Subcutaneous abdominal adipose tissue (tissue), 5 donors: ENCODE results near the gene PDE6G.
"Not testable (repeated sequence)": the region's sequence is repeated elsewhere in the genome, so short reads cannot be mapped to it uniquely, and the experiment has no call there.

Experiments
- H3K27ac ChIP-seq: one replicate; pipeline ENCODE4 v1.7.0; 2013; ENCODE audit warnings: low read depth, mild to moderate bottlenecking, inconsistent platforms, low read length, moderate library complexity
- H3K27me3 ChIP-seq, 5 donors: one replicate each; pipeline ENCODE4 v1.7.0; 2013; ENCODE audit warnings: low read length in 5 of 5, inconsistent platforms in 1 of 5; ENCODE audit not compliant: control insufficient read depth in 5 of 5, insufficient read depth in 4 of 5
- H3K36me3 ChIP-seq, 5 donors: one replicate each; pipeline ENCODE4 v1.7.0; 2013; ENCODE audit warnings: low read length in 5 of 5; ENCODE audit not compliant: control insufficient read depth in 5 of 5, insufficient read depth in 5 of 5
- H3K4me1 ChIP-seq, 5 donors: one replicate each; pipeline ENCODE4 v1.7.0; 2013; ENCODE audit warnings: low read length in 5 of 5, mild to moderate bottlenecking in 3 of 5, moderate library complexity in 1 of 5; ENCODE audit not compliant: control insufficient read depth in 5 of 5, insufficient read depth in 5 of 5
- H3K4me3 ChIP-seq, 5 donors: one replicate each; pipeline ENCODE4 v1.7.0; 2013; ENCODE audit warnings: low read length in 5 of 5, low read depth in 1 of 5
- H3K9ac ChIP-seq, 5 donors: one replicate each; pipeline ENCODE4 v1.7.0; 2013; ENCODE audit warnings: low read length in 5 of 5, mild to moderate bottlenecking in 4 of 5, moderate library complexity in 3 of 5
- H3K9me3 ChIP-seq, 5 donors: one replicate each; pipeline ENCODE4 v1.7.0; 2013; ENCODE audit warnings: low read length in 5 of 5; ENCODE audit not compliant: control insufficient read depth in 5 of 5
- donor health status: healthy.
- donor health status: healthy.
- donor health status: healthy.
- donor health status: healthy.
- donor health status: healthy.

The PDE6G gene

DNA sequence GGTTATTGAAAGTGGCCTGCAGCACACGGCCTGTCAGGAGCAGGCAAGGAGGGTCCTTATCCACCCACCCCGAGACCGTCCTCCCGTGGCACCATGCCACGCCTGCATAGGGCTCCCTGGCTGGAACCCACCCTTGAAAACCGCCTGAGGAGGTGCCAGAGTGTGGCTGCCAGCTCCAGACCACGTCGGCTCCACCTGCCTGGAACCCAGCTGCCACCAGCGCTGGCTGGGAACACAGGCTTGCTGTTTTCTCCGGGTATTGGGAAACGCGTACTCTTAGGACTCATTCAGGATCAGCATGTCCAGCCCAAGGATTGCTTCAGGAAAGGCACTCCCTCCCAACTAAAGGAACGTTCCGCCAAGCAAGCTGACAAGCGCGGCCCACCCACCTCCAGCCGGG, 20.6 kb upstream of the PDE6G start:
- H3K9me3 ChIP-seq, result no peaks in the 10 kb centered on the region
- no peak overlapping the region for H3K27ac ChIP-seq
- peaks cover 0 to 42% (median 24%) of the 10 kb centered on the region in 5 donors for H3K36me3 ChIP-seq
- H3K9ac ChIP-seq, result peak overlapping the region in 1 of 5 donors; percentile 20
- no peaks in the 10 kb centered on the region for H3K27me3 ChIP-seq
- no peak overlapping the region for H3K4me3 ChIP-seq
- peaks cover 0 to 14% (median 8%) of the 10 kb centered on the region in 5 donors for H3K4me1 ChIP-seq

DNA sequence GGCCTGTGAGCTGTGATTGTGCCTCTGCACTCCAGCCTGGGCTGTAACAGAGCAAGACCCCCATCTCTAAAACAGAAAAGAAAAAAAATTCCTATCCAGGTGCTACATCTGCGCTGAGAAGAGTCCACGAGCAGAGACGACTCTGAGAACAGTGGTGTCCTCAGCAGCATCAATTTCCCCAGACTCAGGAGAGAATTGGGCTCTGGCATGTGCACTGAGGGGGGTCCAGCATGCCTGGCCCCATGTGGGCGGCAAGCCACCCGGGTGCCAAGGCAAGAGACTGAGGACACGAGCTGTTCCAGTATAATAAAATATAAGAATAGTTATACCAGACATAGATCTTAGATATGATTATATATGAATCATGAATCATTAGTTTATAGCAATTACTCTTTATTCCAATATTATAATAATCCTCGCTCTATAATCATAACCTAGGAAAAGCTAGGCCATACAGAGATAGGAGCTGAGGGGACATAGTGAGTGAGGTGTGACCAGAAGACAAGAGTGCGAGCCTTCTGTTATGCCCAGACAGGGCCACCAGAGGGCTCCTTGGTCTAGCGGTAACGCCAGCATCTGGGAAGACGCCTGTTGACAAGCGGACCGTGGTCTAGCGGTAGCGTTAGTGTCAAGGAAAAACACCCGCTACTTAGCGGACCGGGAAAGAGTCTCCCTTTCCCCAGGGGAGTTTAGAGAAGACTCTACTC, 19.3 kb upstream of the PDE6G start:
- H3K9ac ChIP-seq, H3K27me3 ChIP-seq, H3K4me1 ChIP-seq, H3K27ac ChIP-seq, H3K4me3 ChIP-seq, H3K9me3 ChIP-seq: not testable (repeated sequence)
- peaks cover 0 to 45% (median 34%) of the 10 kb centered on the region in 5 donors for H3K36me3 ChIP-seq

DNA sequence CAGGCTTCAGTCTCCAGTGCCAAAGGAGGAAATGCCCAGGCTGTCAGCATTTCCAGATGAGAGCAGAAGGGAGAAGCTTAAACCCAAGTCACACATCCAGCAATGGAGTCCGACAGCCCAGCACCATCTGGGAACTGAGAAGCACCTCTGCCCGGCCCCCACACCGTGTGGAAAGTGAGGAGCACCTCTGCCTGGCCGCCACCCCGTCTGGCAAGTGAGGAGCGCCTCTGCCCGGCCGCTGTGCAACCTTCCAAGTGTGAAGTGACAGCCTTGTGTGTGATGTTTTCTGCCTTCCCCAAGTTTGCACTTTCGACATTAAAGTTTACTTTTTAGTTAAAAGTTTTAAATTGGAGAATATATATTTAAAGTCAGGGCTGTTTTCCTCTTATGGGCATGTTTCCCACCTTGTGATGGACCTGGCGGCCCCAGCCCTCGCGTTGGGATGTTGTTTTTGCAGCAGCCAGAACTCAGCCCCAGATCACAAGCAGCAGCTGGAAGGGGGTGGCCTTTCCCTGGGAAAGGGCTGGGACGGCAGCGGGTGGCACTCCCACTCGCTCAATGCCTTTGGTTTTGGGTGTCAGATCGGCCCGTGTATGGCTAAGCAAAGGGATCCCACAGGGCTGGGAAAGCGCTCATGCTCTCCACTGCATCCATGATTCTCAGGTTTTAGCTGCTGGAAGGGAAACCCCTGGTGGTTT, 17.4 kb upstream of the PDE6G start:
- H3K4me3 ChIP-seq, result no peak overlapping the region
- H3K9me3 ChIP-seq, result no peaks in the 10 kb centered on the region
- H3K4me1 ChIP-seq, result peaks cover 0 to 10% (median 8%) of the 10 kb centered on the region in 5 donors
- H3K27ac ChIP-seq, result no peak overlapping the region
- no peaks in the 10 kb centered on the region for H3K27me3 ChIP-seq
- no peak overlapping the region for H3K9ac ChIP-seq
- peaks cover 0 to 57% (median 46%) of the 10 kb centered on the region in 5 donors for H3K36me3 ChIP-seq

DNA sequence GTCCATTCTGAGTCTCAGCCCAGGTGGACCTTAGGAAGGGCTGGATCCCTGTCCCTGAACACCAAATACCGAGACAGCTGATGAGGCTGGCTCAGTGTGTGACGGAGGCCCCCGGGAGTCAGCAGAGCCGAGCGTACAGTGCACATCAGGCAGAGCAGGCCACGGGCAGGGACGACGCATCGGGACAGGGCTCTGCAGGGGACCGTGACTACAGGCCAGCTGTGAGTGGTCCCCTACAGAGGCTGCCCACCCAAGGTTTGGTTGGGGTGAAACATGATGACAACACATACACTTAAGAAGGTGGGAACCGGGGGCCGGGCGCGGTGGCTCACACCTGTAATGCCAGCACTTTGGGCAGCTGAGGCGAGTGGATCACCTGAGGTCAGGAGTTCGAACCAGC, 16.6 kb upstream of the PDE6G start:
- H3K27me3 ChIP-seq, result no peaks in the 10 kb centered on the region
- no peak overlapping the region for H3K27ac ChIP-seq
- H3K4me3 ChIP-seq, result no peak overlapping the region
- H3K9me3 ChIP-seq, result no peaks in the 10 kb centered on the region
- H3K36me3 ChIP-seq, result peaks cover 0 to 60% (median 46%) of the 10 kb centered on the region in 5 donors
- H3K4me1 ChIP-seq, result peaks cover 0 to 14% (median 8%) of the 10 kb centered on the region in 5 donors
- no peak overlapping the region for H3K9ac ChIP-seq

DNA sequence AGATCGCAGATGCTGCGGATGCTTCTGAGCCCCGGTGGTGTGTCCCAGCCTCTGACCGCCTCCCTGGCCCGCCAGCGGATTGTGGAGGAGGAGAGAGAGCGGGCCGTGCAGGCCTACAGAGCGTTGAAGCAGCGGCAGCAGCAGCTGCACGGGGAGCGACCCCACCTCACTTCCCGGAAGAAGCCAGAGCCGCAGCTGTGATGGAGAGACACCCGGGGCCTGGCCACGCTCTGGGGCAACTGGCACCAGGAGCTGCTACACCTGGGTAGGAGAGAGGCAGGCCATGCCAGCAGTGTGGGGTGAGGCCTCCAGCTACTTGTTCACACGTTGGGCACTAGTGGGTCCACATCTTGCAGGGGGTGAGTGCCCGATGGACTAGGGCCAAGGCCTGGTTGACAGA, 16.2 kb upstream of the PDE6G start:
- no peaks in the 10 kb centered on the region for H3K9me3 ChIP-seq
- H3K9ac ChIP-seq, result no peak overlapping the region
- peaks cover 0 to 19% (median 12%) of the 10 kb centered on the region in 5 donors for H3K4me1 ChIP-seq
- H3K27ac ChIP-seq, result no peak overlapping the region
- H3K27me3 ChIP-seq, result no peaks in the 10 kb centered on the region
- H3K36me3 ChIP-seq, result peaks cover 0 to 60% (median 46%) of the 10 kb centered on the region in 5 donors
- no peak overlapping the region for H3K4me3 ChIP-seq

DNA sequence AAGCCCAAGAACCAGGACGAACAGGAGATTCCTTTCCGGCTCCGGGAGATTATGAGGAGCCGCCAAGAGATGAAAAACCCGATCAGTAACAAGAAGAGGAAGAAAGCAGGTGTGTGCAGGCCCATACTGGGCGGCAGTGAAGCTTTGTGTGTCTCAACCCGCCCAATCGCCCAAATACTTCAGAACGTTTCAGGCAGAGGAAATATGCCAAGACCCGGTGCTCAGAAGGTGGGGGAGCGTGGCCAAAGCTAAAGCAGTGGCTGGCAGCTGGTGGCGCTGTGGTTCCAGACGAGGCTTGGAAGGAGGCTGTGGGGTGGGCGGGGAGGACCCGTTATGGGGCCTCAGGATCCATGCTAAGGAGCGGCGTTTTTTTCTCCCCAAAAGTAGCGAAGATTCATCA, 11.4 kb upstream of the PDE6G start:
- Histone ChIP-seq H3K27me3 (no peaks in the 10 kb centered on the region), H3K36me3 (peaks cover 0 to 46% (median 33%) of the 10 kb centered on the region in 5 donors), H3K9me3 (no peaks in the 10 kb centered on the region), H3K4me3 (peak overlapping the region in 1 of 5 donors; percentile 1), H3K9ac (peak overlapping the region in 2 of 5 donors; percentile 11 to 25), H3K4me1 (peaks cover 3 to 39% (median 33%) of the 10 kb centered on the region in 5 donors), H3K27ac (no peak overlapping the region)

DNA sequence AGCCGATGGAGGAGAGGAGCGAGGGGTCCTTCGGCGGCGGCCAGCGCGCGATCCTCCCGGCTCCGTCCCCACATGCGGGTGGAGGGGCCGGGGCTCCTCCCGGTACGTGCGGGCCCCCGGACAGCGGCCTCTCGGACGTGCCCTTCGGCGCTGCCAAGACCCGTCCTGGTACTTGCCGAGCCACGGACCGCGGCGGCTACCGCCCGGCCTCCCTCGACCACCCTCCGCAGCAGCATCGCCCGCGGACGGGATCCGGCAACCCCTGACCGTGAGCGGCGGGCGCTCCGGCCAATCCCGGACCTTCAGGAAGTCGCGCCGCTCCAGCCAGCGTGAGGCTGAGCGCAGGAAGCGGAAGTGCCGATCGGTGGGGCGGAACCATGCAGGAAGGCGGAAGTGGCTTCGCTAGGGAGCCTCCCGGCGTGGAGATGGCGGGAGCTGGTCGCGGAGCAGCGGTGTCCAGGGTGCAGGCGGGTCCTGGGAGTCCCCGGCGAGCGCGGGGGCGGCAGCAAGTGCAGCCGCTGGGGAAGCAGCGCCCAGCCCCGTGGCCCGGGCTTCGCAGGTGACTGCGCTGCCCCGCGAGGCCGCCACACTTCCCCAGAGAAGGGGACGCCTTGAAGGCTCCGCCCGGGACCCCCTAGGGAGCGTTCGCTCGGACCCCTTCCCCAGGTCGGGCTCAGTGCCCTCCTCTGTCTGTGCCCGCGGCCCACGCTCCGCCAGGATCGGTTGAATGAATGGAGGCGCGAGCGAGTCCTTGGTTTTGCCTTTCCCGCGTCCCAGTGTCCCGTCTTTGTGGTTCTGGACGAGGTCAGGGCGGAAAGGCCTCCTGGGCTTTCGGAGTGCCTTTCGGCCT, 10.2 kb upstream of the PDE6G start, which contains the start of the genes CCDC137 and OXLD1:
Gene CCDC137, plus strand, starts transcription at position 396 of the 850 bp plus-strand sequence. Its CDS starts 30 bp downstream, at position 426.
Gene OXLD1, minus strand, starts transcription at position 264 of the 850 bp plus-strand sequence. Its CDS starts 28 bp downstream, at position 236.
- H3K9me3 ChIP-seq, result no peaks in the 10 kb centered on the region
- H3K4me3 ChIP-seq, result peak within 1 kb of the TSS; percentile 76 to 90 (median 86)
- H3K9ac ChIP-seq, result peak within 1 kb of the TSS; percentile 63 to 97 (median 91)
- peaks cover 3 to 39% (median 33%) of the 10 kb centered on the region in 5 donors for H3K4me1 ChIP-seq
- H3K36me3 ChIP-seq, result peaks cover 0 to 34% (median 21%) of the 10 kb centered on the region in 5 donors
- peak within 1 kb of the TSS; percentile 81 for H3K27ac ChIP-seq
- H3K27me3 ChIP-seq, result no peaks in the 10 kb centered on the region

DNA sequence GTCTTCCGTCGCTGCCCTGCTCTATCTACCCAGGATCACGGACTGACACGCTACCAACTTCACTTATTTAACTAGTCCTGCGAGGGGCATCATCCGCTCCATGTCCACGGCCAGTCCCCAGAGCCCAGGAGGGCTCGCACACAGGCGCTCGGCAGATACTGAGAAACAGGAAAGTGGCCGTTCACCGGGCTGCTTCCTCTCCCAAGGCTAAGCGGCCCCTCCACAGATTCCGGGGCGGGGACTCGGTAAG, 9.7 kb upstream of the PDE6G start:
- H3K4me3 ChIP-seq, result peak overlapping the region; percentile 76 to 90 (median 86)
- peak overlapping the region; percentile 63 to 97 (median 91) for H3K9ac ChIP-seq
- peak overlapping the region; percentile 81 for H3K27ac ChIP-seq
- H3K27me3 ChIP-seq, result no peaks in the 10 kb centered on the region
- no peaks in the 10 kb centered on the region for H3K9me3 ChIP-seq
- peaks cover 0 to 29% (median 15%) of the 10 kb centered on the region in 5 donors for H3K36me3 ChIP-seq
- H3K4me1 ChIP-seq, result peaks cover 3 to 39% (median 33%) of the 10 kb centered on the region in 5 donors

DNA sequence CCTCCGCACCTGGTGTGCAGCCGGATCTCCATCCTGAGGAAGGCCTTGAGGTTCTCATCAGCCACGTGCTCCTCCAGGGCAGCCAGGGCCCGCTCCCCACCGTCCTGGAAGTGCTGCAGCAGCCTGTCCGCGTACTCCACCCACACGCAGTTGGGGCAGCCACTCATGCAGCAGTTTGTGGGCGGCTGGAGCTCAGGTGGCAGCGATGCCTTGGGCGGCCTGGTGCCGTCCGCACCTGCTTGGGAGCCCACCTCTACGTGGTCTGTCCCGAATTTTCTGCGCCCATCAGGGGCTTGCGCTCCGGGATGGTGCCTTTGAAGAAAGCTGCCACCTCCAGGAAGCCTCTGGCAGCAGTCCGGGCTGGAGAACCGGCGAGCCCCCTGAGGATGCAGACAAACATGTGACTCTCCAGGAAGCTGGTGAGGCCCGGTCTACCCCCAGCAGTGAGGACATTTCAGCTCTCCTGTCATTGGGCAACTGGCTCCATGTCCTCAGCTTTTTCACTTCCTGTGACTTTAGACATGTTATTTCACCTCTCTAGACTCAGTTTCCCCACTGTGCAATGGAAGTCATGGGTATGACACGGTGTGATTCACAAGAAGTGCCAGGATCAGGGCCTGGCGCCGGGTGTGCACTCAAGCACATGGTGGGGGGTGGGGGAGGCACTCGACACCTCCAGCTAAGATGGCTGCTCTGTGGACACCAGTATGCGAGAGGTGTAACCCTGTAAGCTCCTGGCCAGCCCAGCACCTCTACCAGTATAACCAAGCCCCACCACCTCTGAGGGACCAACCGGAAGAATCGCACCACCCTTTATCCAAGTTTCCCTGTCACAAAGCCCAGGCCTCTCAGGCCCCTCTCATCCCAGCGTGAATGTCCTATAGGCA, 9.1 kb upstream of the PDE6G start:
- Histone ChIP-seq H3K36me3 (peaks cover 0 to 23% (median 13%) of the 10 kb centered on the region in 5 donors), H3K4me1 (peaks cover 3 to 39% (median 33%) of the 10 kb centered on the region in 5 donors), H3K27me3 (no peaks in the 10 kb centered on the region), H3K9ac (peak overlapping the region; percentile 63 to 97 (median 91)), H3K27ac (peak overlapping the region; percentile 81), H3K4me3 (peak overlapping the region; percentile 76 to 90 (median 86)), H3K9me3 (no peaks in the 10 kb centered on the region)
